GM19455 (cell line): ENCODE results near the gene TAC4.
"Not testable (repeated sequence)": the region's sequence is repeated elsewhere in the genome, so short reads cannot be mapped to it uniquely, and the experiment has no call there.

Experiments used
- ATAC-seq: cut with Tn5 transposase; IDR thresholded peaks from one replicate; pipeline ENCODE4 v1.9.1; 2021; ENCODE audit not compliant: unreplicated experiment

The TAC4 gene

GRCh38 chr17:49843774-49844350, 4.0 kb downstream of the TAC4 start:
- no peak for ATAC-seq

- ATAC-seq: no peak
Measured at GRCh38 chr17:49842846-49843245, 5.0 kb downstream of the TAC4 start.

DNA sequence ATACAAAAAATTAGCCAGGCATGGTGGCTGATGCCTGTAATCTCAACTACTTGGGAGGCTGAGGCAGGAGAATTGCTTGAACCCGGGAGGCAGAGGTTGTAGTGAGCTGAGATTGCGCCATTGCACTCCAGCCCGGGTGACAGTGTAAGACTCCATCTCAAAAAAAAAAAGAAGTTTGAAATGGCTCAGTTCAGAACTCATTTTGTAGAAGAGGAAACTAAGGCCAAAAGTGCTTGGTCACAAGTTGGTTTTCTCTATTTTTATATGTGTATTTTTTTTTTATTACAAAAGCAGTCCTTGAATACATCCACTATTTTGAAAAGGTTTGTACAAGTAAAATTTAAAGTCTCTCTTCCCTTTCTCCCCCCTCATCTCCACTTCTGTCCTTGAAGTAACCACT, 5.5 kb downstream of the TAC4 start:
- ATAC-seq: no peak

GRCh38 chr17:49841548-49841947, 6.3 kb downstream of the TAC4 start:
- ATAC-seq: no peak

GRCh38 chr17:49839455-49839854, 8.4 kb downstream of the TAC4 start:
- no peak for ATAC-seq

GRCh38 chr17:49836111-49837030, 11.5 kb downstream of the TAC4 start:
- no peak for ATAC-seq

GRCh38 chr17:49835472-49835871, 12.4 kb downstream of the TAC4 start:
- no peak for ATAC-seq

- ATAC-seq: no peak
Measured at GRCh38 chr17:49834118-49834743, 13.6 kb downstream of the TAC4 start.

GRCh38 chr17:49832840-49833599, 14.8 kb downstream of the TAC4 start:
- ATAC-seq: no peak

DNA sequence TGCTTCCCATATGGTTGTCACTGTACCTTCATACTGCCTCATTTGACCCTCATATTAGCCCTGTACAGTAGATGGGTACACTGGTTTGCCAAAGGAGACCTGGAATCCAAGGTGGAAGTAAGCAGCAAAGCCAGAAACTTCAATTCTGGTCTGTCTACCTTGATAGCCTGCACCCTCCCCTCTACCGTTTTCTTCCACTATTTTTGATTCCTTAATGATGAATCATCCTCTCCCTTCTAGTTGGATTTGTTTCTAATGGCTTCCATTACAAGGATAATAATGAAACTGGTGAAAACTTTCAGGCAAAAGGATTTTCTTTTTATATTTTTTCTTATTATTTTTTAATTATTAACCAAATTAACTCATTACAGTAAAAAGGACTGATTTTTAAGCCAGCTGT, 17.3 kb downstream of the TAC4 start:
- no peak for ATAC-seq

DNA sequence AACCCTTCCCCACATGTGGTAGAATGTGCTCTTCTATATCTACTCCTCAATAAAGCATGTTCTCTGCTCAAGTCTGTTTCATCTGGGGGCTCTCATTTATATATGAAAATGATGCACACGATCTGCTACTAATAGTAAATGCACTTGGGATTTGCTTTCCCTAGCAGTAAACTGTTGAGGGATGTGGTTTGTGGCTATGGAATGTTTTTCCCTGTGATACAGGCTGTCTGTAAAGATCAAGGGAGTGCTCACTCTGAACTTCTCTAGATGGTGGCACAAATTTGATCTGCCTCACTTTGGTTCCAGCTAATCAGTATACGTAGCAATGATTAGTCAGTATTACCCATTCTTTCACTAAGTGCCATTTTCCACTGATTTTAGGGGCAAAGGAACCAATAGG, 18.8 kb downstream of the TAC4 start:
- ATAC-seq: no peak

- ATAC-seq: not testable (repeated sequence)
Measured at GRCh38 chr17:49828325-49828724, 19.5 kb downstream of the TAC4 start.

- ATAC-seq: no peak
Measured at GRCh38 chr17:49825645-49826044, 22.2 kb downstream of the TAC4 start.

GRCh38 chr17:49823614-49824013, 24.3 kb downstream of the TAC4 start:
- ATAC-seq: no peak

DNA sequence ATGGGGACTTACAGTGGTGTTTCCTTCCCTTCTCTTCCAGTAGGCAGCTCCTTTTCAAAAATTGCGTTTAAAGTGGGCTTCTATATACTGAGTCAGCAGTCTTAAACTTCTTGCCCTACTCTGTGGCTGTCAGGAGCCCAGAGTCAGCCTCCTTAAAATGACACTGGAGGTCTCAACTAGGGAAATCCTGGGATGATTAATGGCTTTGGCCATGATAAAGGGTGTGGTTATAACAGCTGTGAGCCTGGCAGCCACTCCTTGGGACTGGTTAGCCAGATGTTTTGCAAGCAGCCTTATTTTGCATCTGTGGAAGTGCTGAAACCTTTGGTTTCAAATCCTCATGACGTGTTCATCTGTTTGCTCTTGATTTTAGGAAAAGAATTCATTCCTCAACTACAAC, 25.0 kb downstream of the TAC4 start:
- no peak for ATAC-seq

- ATAC-seq: no peak
Measured at GRCh38 chr17:49821916-49822315, 26.0 kb downstream of the TAC4 start.

DNA sequence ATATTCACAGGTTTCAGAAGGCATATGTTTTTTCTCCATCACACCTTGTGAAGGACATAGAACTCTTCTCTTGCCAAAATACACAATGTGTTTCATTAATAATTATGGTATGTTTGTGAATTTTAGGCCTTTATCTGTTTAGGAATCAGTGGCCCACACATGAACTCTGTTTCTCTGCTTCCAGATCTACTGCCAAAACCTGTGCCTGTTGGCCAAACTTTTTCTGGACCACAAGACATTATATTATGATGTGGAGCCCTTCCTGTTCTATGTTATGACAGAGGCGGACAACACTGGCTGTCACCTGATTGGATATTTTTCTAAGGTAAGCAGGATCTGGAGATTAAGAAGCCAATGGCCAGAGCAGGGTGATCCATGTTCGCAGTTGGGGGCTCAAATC, 26.4 kb downstream of the TAC4 start:
- ATAC-seq: no peak

DNA sequence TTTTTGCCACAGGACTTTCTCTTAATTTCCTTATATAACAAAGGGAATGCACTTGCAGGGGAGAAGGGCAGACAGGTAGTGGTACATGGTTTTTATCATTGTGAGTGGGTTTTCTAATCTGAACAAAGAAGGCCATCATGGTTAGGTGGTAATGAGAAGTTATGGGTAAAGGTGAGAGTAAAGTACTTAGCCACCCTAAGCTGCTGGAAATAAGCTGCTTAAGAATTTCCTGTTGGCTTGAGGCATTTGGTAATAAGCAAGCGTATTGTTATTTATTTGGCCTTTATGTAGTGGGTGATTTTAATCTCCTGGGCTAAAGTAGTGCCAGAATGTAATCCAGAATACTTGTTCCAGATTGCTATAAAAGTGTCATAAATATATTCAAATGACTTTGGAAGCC, 27.1 kb downstream of the TAC4 start:
- no peak for ATAC-seq

GRCh38 chr17:49819651-49820050, 28.2 kb downstream of the TAC4 start:
- ATAC-seq: no peak

DNA sequence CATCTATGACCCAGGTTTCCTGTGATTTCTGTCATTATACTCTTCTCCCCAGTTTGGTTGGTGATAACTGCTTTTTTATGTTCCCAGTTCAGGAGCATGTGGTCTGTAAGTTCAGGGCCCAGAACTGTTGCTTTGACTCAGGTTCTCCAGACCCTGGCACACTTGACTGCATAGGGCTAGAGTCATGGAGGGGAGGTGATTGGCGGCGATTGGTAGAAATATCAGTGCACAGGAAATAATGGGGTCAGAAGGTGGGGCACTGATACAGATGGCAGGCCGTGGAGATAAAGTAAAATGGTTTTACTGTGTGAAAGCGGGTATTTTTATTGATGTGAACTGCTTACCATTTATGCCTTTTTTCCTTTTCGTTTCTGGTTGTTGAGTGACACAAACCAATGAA, 28.7 kb downstream of the TAC4 start:
- no peak for ATAC-seq

DNA sequence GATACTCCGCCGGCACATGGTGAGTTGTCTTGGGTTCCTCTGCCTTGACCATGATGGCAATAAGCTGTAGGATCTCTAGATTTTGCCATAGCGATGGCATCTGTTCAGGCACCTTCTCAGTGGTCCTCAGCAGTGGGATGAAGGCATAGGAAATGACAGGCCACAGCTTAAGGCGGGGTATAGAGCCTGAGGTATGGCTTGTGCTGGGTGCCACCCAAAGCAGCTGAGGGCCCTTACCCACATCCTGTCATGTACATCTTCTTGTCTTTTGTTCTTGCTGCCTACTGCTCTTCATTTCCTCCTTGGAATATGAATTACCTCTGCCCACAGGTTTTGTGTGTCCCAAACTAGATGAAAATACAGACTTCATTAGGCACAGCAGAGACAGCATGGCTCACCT, 29.9 kb downstream of the TAC4 start:
- ATAC-seq: no peak
